ENCODE measurements around the gene UBASH3B.

DNA sequence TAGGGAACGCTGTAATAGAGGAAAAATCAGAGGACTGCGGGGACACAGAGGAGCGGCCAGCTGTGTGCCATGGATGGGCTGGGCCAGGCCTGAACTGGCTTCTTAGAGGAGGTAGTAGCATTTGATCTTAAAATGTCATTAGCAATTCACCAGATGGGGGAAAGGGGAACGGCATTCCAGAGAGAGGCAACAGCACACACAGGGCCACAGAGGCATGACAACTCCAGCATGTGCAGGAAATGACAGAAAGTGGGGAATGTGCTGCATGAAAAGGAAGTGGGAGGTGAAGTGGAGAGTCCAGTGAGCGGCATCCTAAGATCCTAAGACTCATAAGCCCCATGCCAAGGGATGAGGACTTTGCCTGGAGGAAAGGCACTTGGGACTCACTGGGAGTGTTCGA lies 69.0 kb downstream of the UBASH3B start:
- no peak for TF ChIP-seq TAF1 (IDR thresholded peaks at IDR 0.05; ENCODE audit: low read depth)
- TF ChIP-seq, protein P1, sequence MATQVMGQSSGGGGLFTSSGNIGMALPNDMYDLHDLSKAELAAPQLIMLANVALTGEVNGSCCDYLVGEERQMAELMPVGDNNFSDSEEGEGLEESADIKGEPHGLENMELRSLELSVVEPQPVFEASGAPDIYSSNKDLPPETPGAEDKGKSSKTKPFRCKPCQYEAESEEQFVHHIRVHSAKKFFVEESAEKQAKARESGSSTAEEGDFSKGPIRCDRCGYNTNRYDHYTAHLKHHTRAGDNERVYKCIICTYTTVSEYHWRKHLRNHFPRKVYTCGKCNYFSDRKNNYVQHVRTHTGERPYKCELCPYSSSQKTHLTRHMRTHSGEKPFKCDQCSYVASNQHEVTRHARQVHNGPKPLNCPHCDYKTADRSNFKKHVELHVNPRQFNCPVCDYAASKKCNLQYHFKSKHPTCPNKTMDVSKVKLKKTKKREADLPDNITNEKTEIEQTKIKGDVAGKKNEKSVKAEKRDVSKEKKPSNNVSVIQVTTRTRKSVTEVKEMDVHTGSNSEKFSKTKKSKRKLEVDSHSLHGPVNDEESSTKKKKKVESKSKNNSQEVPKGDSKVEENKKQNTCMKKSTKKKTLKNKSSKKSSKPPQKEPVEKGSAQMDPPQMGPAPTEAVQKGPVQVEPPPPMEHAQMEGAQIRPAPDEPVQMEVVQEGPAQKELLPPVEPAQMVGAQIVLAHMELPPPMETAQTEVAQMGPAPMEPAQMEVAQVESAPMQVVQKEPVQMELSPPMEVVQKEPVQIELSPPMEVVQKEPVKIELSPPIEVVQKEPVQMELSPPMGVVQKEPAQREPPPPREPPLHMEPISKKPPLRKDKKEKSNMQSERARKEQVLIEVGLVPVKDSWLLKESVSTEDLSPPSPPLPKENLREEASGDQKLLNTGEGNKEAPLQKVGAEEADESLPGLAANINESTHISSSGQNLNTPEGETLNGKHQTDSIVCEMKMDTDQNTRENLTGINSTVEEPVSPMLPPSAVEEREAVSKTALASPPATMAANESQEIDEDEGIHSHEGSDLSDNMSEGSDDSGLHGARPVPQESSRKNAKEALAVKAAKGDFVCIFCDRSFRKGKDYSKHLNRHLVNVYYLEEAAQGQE (IDR thresholded peaks at IDR 0.05; ENCODE audit: low read depth), result no peak
- TF ChIP-seq EP300 (IDR thresholded peaks at IDR 0.05; ENCODE audit: borderline replicate concordance), result no peak
- no peak for TF ChIP-seq ZBTB7A (IDR thresholded peaks at IDR 0.05; ENCODE audit: low read depth)
- TF ChIP-seq TEAD4 (IDR thresholded peaks at IDR 0.05), result no peak
- TF ChIP-seq, protein P2, sequence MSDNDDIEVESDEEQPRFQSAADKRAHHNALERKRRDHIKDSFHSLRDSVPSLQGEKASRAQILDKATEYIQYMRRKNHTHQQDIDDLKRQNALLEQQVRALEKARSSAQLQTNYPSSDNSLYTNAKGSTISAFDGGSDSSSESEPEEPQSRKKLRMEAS (IDR thresholded peaks at IDR 0.05), result no peak
- no peak for TF ChIP-seq YY1 (IDR thresholded peaks at IDR 0.05; ENCODE audit: low read depth)
- no peak for TF ChIP-seq FOXM1 (IDR thresholded peaks at IDR 0.05; ENCODE audit: borderline replicate concordance, low read depth)
- TF ChIP-seq RAD21 (IDR thresholded peaks at IDR 0.05; ENCODE audit: low read depth), result no peak
- TF ChIP-seq, protein P3, sequence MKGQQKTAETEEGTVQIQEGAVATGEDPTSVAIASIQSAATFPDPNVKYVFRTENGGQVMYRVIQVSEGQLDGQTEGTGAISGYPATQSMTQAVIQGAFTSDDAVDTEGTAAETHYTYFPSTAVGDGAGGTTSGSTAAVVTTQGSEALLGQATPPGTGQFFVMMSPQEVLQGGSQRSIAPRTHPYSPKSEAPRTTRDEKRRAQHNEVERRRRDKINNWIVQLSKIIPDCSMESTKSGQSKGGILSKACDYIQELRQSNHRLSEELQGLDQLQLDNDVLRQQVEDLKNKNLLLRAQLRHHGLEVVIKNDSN (IDR thresholded peaks at IDR 0.05), result no peak
- TF ChIP-seq CEBPB (IDR thresholded peaks at IDR 0.05), result no peak
- no peak for TF ChIP-seq CREB1 (IDR thresholded peaks at IDR 0.05; ENCODE audit: low read depth)
- TF ChIP-seq EGR1 (IDR thresholded peaks at IDR 0.05), result no peak
